Endothelial cell of umbilical vein (primary cell): ENCODE measurements around the gene ZNF273. TPM values are rescaled to one million over a fixed set of nuclear protein-coding genes. Genes with fewer than 3 reads are reported as not detected.

Experiments used
- BruUV-seq: library from RNA; stranded (reverse); fragments of 400-500 nt; replicated peaks from 2 replicates; lab custom pipeline; 2021; lab: Mats Ljungman, UMichigan
- CTCF ChIA-PET: fragments of 300-600, 350-600 bp; sonication (Branson Sonifier 250); formaldehyde crosslinking; loops from one replicate; lab custom pipeline; 2021; ENCODE audit warnings: antibody characterized with exemption, inconsistent platforms; lab: Charles Lee
- POLR2A ChIA-PET: fragments of 300-600, 350-600 bp; sonication (Branson Sonifier 250); formaldehyde crosslinking; loops from one replicate; lab custom pipeline; 2021; ENCODE audit warnings: antibody characterized with exemption, inconsistent platforms; lab: Charles Lee
- DNase-seq: peaks from one replicate; pipeline ENCODE4 v3.0.0-alpha.2; 2011; ENCODE audit warnings: low read depth, low spot score
- FAIRE-seq: peaks from 2 replicates; lab custom pipeline; 2011; peaks lifted over from hg19 to GRCh38; lab: Jason Lieb, UNC
- H2AFZ ChIP-seq: 2 replicates; pipeline ENCODE4 v1.6.0; 2012; ENCODE audit warnings: low read depth, low read length, control low read depth, inconsistent platforms
- H3K27ac ChIP-seq: 2 replicates; pipeline ENCODE4 v1.5.1; 2011; ENCODE audit warnings: low read depth, mild to moderate bottlenecking, control low read depth, low read length, moderate library complexity; ENCODE audit not compliant: insufficient read depth
- H3K27me3 ChIP-seq, 2 experiments: 2 replicates each; pipeline versions ENCODE4 v1.6.0 to v1.6.1; 2011; ENCODE audit warnings: low read length in 2 of 2, mixed read lengths in 1 of 2; ENCODE audit not compliant: control insufficient read depth in 2 of 2, insufficient read depth in 2 of 2
- H3K36me3 ChIP-seq, 2 experiments: 2 replicates in 1 of 2; 3 replicates in 1 of 2; pipeline ENCODE4 v1.5.1; 2011; ENCODE audit warnings: low read length in 2 of 2, mild to moderate bottlenecking in 1 of 2, moderate library complexity in 1 of 2; ENCODE audit not compliant: control insufficient read depth in 2 of 2, insufficient read depth in 2 of 2; ENCODE audit errors: extremely low read depth in 1 of 2
- H3K4me1 ChIP-seq: 3 replicates; pipeline ENCODE4 v1.5.1; 2011; ENCODE audit warnings: mild to moderate bottlenecking, low read length; ENCODE audit not compliant: control insufficient read depth, insufficient read depth; ENCODE audit errors: extremely low read depth
- H3K4me2 ChIP-seq: 2 replicates; pipeline ENCODE4 v1.6.1; 2011; ENCODE audit warnings: low read length, control low read depth, mixed read lengths; ENCODE audit not compliant: insufficient read depth
- H3K4me3 ChIP-seq, 3 experiments: fragments of 200-600 bp in 1 of 3; sonication (generic), shearing (Covaris generic) in 1 of 3; replicated peaks in 1 of 3; 2 replicates each; pipeline ENCODE4 v1.5.1; 2011 to 2016; ENCODE audit warnings: control low read depth in 3 of 3, low read length in 3 of 3, mild to moderate bottlenecking in 2 of 3, inconsistent platforms in 1 of 3, low read depth in 1 of 3, moderate library complexity in 1 of 3; ENCODE audit not compliant: insufficient read depth in 1 of 3
- H3K79me2 ChIP-seq: 2 replicates; pipeline ENCODE4 v1.6.0; 2012; ENCODE audit warnings: low read length, inconsistent platforms; ENCODE audit not compliant: control insufficient read depth, insufficient read depth
- H3K9ac ChIP-seq: replicated peaks from 2 replicates; pipeline ENCODE3; 2011; ENCODE audit warnings: low read length, control low read depth; ENCODE audit not compliant: insufficient read depth; ENCODE audit errors: extremely low read depth
- H3K9me1 ChIP-seq: replicated peaks from 3 replicates; pipeline ENCODE4 v1.6.0; 2011; ENCODE audit warnings: mild to moderate bottlenecking, low read length; ENCODE audit not compliant: control insufficient read depth, insufficient read depth; ENCODE audit errors: extremely low read depth
- H3K9me3 ChIP-seq: replicated peaks from 2 replicates; pipeline ENCODE4 v1.5.1; 2012; ENCODE audit warnings: low read length, inconsistent platforms; ENCODE audit not compliant: control insufficient read depth, insufficient read depth
- H4K20me1 ChIP-seq: replicated peaks from 2 replicates; pipeline ENCODE3; 2011; ENCODE audit warnings: mild to moderate bottlenecking, low read length; ENCODE audit not compliant: control insufficient read depth, insufficient read depth; ENCODE audit errors: extremely low read depth
- EZH2 ChIP-seq: IDR thresholded peaks from 2 replicates; pipeline ENCODE4 v1.6.1; 2012; ENCODE audit warnings: borderline replicate concordance, low read depth, mild to moderate bottlenecking, moderate library complexity, low read length, inconsistent platforms; ENCODE audit not compliant: severe bottlenecking
- FOS ChIP-seq: IDR thresholded peaks from 2 replicates; pipeline ENCODE4 v1.6.1; 2011; ENCODE audit warnings: mild to moderate bottlenecking, low read length, moderate library complexity, borderline replicate concordance; ENCODE audit not compliant: insufficient read depth
- GATA2 ChIP-seq: IDR thresholded peaks from 2 replicates; pipeline ENCODE4 v1.7.0; 2011; ENCODE audit warnings: low read depth, mild to moderate bottlenecking, moderate library complexity, mixed read lengths, low read length; ENCODE audit not compliant: insufficient read length, insufficient read depth
- JUN ChIP-seq: IDR thresholded peaks from 2 replicates; pipeline ENCODE4 v1.6.1; 2011; ENCODE audit warnings: borderline replicate concordance, low read depth; ENCODE audit not compliant: insufficient read length, insufficient read depth
- MYC ChIP-seq: IDR thresholded peaks from one replicate; pipeline ENCODE4 v1.6.1; 2011; ENCODE audit warnings: mild to moderate bottlenecking, low read depth, low read length
- POLR2A ChIP-seq: IDR thresholded peaks from 2 replicates; pipeline ENCODE4 v1.6.1; 2012; ENCODE audit warnings: low read depth, mild to moderate bottlenecking, control low read depth, low read length
- POLR2AphosphoS5 ChIP-seq: IDR thresholded peaks from 2 replicates; pipeline ENCODE4 v1.6.1; 2012; ENCODE audit warnings: low read depth, mild to moderate bottlenecking, control low read depth, low read length, moderate library complexity; ENCODE audit not compliant: insufficient read depth
- dilution Hi-C: fragments of 300-500 bp; cut with MboI; formaldehyde crosslinking; loops from one replicate; pipeline ENCODE4 v1.15.0; 2019; ENCODE audit warnings: low sequenced_read_pairs; ENCODE audit not compliant: extremely low pct_ligation_motif_present
- intact Hi-C: fragments of 100-400 bp; cut with micrococcal nuclease; formaldehyde crosslinking; loops from one replicate; pipeline ENCODE4 v1.10.0; 2022
- polyA plus RNA-seq, 4 experiments: library from polyadenylated mRNA; depleted of rRNA in 3 of 4; stranded (reverse) in 3 of 4; unstranded in 1 of 4; fragments of >200 nt; gene quantifications; 2 replicates each; pipeline versions ENCODE4 v1.2.1 to v1.2.3, GENCODE V29; 2011 to 2012; ENCODE audit warnings: missing spikeins in 1 of 4
- total RNA-seq: library from RNA; stranded (reverse); gene quantifications from 2 replicates; pipeline ENCODE4 v1.2.3, GENCODE V29; 2021
- TF ChIP-seq, protein P1 (sequence below), 2 donors: IDR thresholded peaks; 1 replicate in 1 of 2; 2 replicates in 1 of 2; pipeline ENCODE4 v1.5.1; 2011; ENCODE audit warnings: low read length in 2 of 2, mild to moderate bottlenecking in 2 of 2, moderate library complexity in 2 of 2, control low read depth in 1 of 2, inconsistent platforms in 1 of 2, low read depth in 1 of 2; ENCODE audit not compliant: insufficient read depth in 1 of 2; ENCODE audit errors: extremely low read depth in 1 of 2
- TF ChIP-seq, protein P2 (sequence below): IDR thresholded peaks from 2 replicates; pipeline ENCODE4 v1.6.1; 2011; ENCODE audit not compliant: insufficient read depth, insufficient read length

ZNF273 gene
- total and polyA plus RNA-seq, 2 donors (not counting 3 experiments of a cell fraction or from before 2014, with no cell fraction given): 1.4 to 4.1 TPM

DNA sequence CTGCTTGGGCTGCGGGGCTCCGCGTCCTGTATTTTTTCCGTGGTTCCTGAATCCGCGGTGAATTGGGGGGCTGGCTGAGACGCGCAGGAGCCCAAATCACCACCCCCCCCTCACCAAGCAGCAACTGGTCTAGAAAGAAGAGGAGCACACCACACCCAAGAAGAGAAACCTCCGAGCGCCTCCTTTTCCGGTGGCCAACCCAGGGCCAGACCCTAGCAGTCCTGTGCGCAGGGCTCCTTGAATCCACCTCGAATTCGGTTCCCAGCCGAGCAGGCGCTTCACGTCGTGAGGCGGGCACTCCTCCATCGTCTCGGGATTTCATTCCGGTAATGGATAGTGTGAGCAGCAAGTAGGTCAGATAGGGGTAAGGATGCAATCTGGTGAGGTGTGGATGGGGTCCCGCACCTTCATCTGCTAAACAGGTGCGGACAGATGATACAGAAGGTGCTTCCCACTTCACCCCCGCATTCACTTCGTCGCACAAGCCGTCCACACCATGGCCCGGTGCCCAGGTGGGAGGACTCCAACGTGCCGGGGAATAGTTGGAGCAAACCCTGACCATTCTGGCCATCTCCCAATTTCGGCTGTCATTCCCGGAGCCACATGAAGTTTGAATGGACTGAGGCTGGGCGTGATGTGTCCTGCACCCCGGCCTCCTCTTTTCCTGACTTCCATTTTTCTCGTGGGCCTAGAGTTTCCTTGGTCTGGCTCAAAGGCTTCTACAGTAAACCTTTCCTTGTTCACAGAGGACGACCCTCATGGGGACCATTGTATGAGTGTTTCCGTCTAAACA lies 19.8 kb upstream of the ZNF273 start:
- Histone ChIP-seq H3K36me3 (no peaks in the 10 kb centered on the region), H4K20me1 (no peaks in the 10 kb centered on the region), H3K9me3 (peaks cover 2% of the 10 kb centered on the region), H3K4me3 (no peak overlapping the region), H3K9me1 (no peaks in the 10 kb centered on the region), H3K27ac (no peak overlapping the region), H3K27me3 (peaks cover 7 to 15% of the 10 kb centered on the region in 2 experiments), H2AFZ (no peak overlapping the region), H3K79me2 (no peaks in the 10 kb centered on the region), H3K4me2 (no peak overlapping the region), H3K4me1 (no peaks in the 10 kb centered on the region), H3K9ac (no peak overlapping the region)
- FAIRE-seq: no peak
- BruUV-seq: no TSS peak
- ChIA-PET CTCF (no interaction called here), POLR2A (no interaction called here)
- intact Hi-C loops (no loop called here), dilution Hi-C loops (no loop called here)
- DNase-seq: no peak
- TF ChIP-seq, protein P1, sequence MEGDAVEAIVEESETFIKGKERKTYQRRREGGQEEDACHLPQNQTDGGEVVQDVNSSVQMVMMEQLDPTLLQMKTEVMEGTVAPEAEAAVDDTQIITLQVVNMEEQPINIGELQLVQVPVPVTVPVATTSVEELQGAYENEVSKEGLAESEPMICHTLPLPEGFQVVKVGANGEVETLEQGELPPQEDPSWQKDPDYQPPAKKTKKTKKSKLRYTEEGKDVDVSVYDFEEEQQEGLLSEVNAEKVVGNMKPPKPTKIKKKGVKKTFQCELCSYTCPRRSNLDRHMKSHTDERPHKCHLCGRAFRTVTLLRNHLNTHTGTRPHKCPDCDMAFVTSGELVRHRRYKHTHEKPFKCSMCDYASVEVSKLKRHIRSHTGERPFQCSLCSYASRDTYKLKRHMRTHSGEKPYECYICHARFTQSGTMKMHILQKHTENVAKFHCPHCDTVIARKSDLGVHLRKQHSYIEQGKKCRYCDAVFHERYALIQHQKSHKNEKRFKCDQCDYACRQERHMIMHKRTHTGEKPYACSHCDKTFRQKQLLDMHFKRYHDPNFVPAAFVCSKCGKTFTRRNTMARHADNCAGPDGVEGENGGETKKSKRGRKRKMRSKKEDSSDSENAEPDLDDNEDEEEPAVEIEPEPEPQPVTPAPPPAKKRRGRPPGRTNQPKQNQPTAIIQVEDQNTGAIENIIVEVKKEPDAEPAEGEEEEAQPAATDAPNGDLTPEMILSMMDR (IDR thresholded peaks at IDR 0.05; ENCODE audit: extremely low read depth in 1 of 2, insufficient read depth in 1 of 2, low read depth in 1 of 2, low read length in 2 of 2): no peak
- no peak for TF ChIP-seq EZH2
- TF ChIP-seq, protein P2, sequence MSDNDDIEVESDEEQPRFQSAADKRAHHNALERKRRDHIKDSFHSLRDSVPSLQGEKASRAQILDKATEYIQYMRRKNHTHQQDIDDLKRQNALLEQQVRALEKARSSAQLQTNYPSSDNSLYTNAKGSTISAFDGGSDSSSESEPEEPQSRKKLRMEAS: no peak
- no peak for TF ChIP-seq FOS
- TF ChIP-seq POLR2A: no peak
- no peak for TF ChIP-seq POLR2AphosphoS5
- TF ChIP-seq MYC: no peak
- no peak for TF ChIP-seq JUN
- no peak for TF ChIP-seq GATA2
